Panc1 (cell line): ENCODE results near the gene SPRED2. TPM values are rescaled to one million over a fixed set of nuclear protein-coding genes. Genes with fewer than 3 reads are reported as not detected.

Experiments
- ATAC-seq: fragments of 200-7000 bp; cut with Tn5 transposase; 2 replicates; pipeline ENCODE4 v1.9.1; 2020; ENCODE audit warnings: mild to moderate bottlenecking, moderate library complexity
- BruUV-seq: library from RNA; stranded (reverse); fragments of 400-500 nt; replicated peaks from 2 replicates; lab custom pipeline; 2021; lab: Mats Ljungman, UMichigan
- CTCF ChIA-PET: fragments of 300-600 bp; sonication (Branson Sonifier 250); formaldehyde crosslinking; loops from one replicate; lab custom pipeline; 2022; ENCODE audit warnings: antibody characterized with exemption; lab: Charles Lee
- POLR2A ChIA-PET: fragments of 300-600 bp; sonication (Branson Sonifier 250); formaldehyde crosslinking; loops from one replicate; lab custom pipeline; 2022; ENCODE audit warnings: antibody characterized with exemption; lab: Charles Lee
- DNase-seq: peaks from one replicate; pipeline ENCODE4 v3.0.0-alpha.2; 2010; ENCODE audit warnings: low read depth, low spot score
- H3K27ac ChIP-seq: 2 replicates; pipeline ENCODE4 v1.5.1; 2011; ENCODE audit warnings: mild to moderate bottlenecking, low read length, inconsistent platforms
- H3K27me3 ChIP-seq: fragments of 200-500 bp; sonication (Bioruptor generic); 2 replicates; pipeline ENCODE4 v1.6.0; 2014; ENCODE audit warnings: low read length, inconsistent platforms; ENCODE audit not compliant: control insufficient read depth, insufficient read depth
- H3K36me3 ChIP-seq: fragments of 200-500 bp; sonication (Bioruptor generic); 2 replicates; pipeline ENCODE4 v1.5.1; 2014; ENCODE audit warnings: inconsistent platforms, mild to moderate bottlenecking, low read length, moderate library complexity; ENCODE audit not compliant: control insufficient read depth, insufficient read depth
- H3K4me1 ChIP-seq: 2 replicates; pipeline ENCODE4 v1.5.1; 2011; ENCODE audit warnings: inconsistent platforms, mild to moderate bottlenecking, low read length, moderate library complexity; ENCODE audit not compliant: control insufficient read depth, insufficient read depth
- H3K4me3 ChIP-seq, 2 experiments: 2 replicates each; pipeline ENCODE4 v1.5.1; 2011 to 2012; ENCODE audit warnings: low read depth in 2 of 2, low read length in 2 of 2, mild to moderate bottlenecking in 2 of 2, inconsistent platforms in 1 of 2, moderate library complexity in 1 of 2
- H3K9me3 ChIP-seq: fragments of 200-500 bp; sonication (Bioruptor generic); 2 replicates; pipeline ENCODE4 v1.5.1; 2014; ENCODE audit warnings: low read depth, mild to moderate bottlenecking, inconsistent platforms, low read length, moderate library complexity; ENCODE audit not compliant: control insufficient read depth, insufficient read depth
- POLR2AphosphoS5 ChIP-seq: IDR thresholded peaks from 2 replicates; pipeline ENCODE4 v1.6.1; 2012; ENCODE audit warnings: mild to moderate bottlenecking, low read depth, low read length, moderate library complexity
- SIN3A ChIP-seq: IDR thresholded peaks from 2 replicates; pipeline ENCODE4 v1.6.1; 2012; ENCODE audit warnings: low read depth, mild to moderate bottlenecking, low read length, moderate library complexity, borderline replicate concordance; ENCODE audit not compliant: insufficient read depth
- TCF7L2 ChIP-seq: IDR thresholded peaks from 2 replicates; pipeline ENCODE4 v1.6.1; 2011; ENCODE audit warnings: mild to moderate bottlenecking, low read depth, low read length, inconsistent platforms
- in situ Hi-C: cut with HindIII; loops from 2 replicates; pipeline ENCODE4 v1.10.0; 2016; ENCODE audit warnings: low sequenced_read_pairs, low pct_unique_long_range_greater_than_20kb
- intact Hi-C: fragments of 100-400 bp; cut with micrococcal nuclease; formaldehyde crosslinking; loops from one replicate; pipeline ENCODE4 v1.10.0; 2022; ENCODE audit not compliant: unreplicated experiment
- total RNA-seq: library from RNA; stranded (reverse); gene quantifications from one replicate; pipeline ENCODE4 v1.2.1, GENCODE V29; 2021; ENCODE audit not compliant: unreplicated experiment
- TF ChIP-seq, protein P1 (sequence below): fragments of 450-650 bp; IDR thresholded peaks from 2 replicates; pipeline ENCODE4 v1.5.1; 2017; ENCODE audit warnings: mild to moderate bottlenecking
- TF ChIP-seq, protein P2 (sequence below), 2 experiments: IDR thresholded peaks; 2 replicates each; pipeline ENCODE4 v1.6.1; 2011 to 2012; ENCODE audit warnings: low read depth in 2 of 2, control low read depth in 1 of 2, low read length in 1 of 2, mild to moderate bottlenecking in 1 of 2, moderate library complexity in 1 of 2; ENCODE audit not compliant: insufficient read depth in 1 of 2

Gene SPRED2
- total RNA-seq, 1 experiment from 2014 or later: 60.1 TPM

GRCh38 chr2:65344689-65345088 is 87.7 kb downstream of the SPRED2 start:
- TF ChIP-seq, protein P1, sequence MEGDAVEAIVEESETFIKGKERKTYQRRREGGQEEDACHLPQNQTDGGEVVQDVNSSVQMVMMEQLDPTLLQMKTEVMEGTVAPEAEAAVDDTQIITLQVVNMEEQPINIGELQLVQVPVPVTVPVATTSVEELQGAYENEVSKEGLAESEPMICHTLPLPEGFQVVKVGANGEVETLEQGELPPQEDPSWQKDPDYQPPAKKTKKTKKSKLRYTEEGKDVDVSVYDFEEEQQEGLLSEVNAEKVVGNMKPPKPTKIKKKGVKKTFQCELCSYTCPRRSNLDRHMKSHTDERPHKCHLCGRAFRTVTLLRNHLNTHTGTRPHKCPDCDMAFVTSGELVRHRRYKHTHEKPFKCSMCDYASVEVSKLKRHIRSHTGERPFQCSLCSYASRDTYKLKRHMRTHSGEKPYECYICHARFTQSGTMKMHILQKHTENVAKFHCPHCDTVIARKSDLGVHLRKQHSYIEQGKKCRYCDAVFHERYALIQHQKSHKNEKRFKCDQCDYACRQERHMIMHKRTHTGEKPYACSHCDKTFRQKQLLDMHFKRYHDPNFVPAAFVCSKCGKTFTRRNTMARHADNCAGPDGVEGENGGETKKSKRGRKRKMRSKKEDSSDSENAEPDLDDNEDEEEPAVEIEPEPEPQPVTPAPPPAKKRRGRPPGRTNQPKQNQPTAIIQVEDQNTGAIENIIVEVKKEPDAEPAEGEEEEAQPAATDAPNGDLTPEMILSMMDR: no peak
- ATAC-seq (no peak), DNase-seq (no peak)
- intact Hi-C loops: no loop called here
- no TSS peak for BruUV-seq
- no peaks in the 10 kb centered on the region; the same call in 1 of the 2 replicates for H3K36me3 ChIP-seq
- CTCF ChIA-PET: no interaction called here
- H3K9me3 ChIP-seq: no peaks in the 10 kb centered on the region
- peaks cover 10% of the 10 kb centered on the region for H3K4me1 ChIP-seq
- no peaks in the 10 kb centered on the region for H3K27me3 ChIP-seq
- H3K4me3 ChIP-seq: no peak overlapping the region
- no peak overlapping the region for H3K27ac ChIP-seq
- in situ Hi-C loops: no loop called here
- POLR2A ChIA-PET: interaction anchor here (0.6 kb wide), 1 partner anchor 30 kb away, joined by 9 read pairs; no protein-coding TSS in a partner anchor

DNA sequence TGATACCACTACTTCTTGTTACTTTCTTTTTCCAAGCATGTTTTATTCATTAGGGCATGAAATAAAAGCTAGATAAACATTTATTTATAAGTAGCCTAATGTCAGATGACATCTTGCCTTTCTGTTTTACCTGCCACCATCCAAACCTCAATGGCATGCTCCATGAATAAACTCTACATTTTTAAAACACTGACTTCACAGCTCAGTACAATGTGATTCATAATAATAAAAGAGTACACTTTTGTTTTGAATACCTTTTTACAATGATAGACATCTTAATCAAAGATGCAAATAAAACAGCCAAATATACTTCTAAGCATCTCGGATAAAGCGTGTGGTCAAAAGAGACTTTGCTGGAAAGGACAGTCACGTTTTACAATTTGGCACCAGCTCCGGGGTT is 88.2 kb downstream of the SPRED2 start:
- Histone ChIP-seq H3K27ac (no peak overlapping the region), H3K4me1 (peaks cover 5% of the 10 kb centered on the region; the same call in 1 of the 2 replicates), H3K9me3 (no peaks in the 10 kb centered on the region), H3K27me3 (no peaks in the 10 kb centered on the region), H3K36me3 (no peaks in the 10 kb centered on the region; the same call in 1 of the 2 replicates), H3K4me3 (no peak overlapping the region)
- no TSS peak for BruUV-seq
- POLR2A ChIA-PET: interaction anchor here (0.5 to 0.6 kb wide), 2 partner anchors 30 to 93 kb away, joined by 4 to 9 read pairs; no protein-coding TSS in a partner anchor
- ATAC-seq (no peak), DNase-seq (no peak)
- CTCF ChIA-PET: no interaction called here
- intact Hi-C loops (no loop called here), in situ Hi-C loops (no loop called here)
- no peak for TF ChIP-seq SIN3A
- no peak for TF ChIP-seq TCF7L2
- TF ChIP-seq, protein P2, sequence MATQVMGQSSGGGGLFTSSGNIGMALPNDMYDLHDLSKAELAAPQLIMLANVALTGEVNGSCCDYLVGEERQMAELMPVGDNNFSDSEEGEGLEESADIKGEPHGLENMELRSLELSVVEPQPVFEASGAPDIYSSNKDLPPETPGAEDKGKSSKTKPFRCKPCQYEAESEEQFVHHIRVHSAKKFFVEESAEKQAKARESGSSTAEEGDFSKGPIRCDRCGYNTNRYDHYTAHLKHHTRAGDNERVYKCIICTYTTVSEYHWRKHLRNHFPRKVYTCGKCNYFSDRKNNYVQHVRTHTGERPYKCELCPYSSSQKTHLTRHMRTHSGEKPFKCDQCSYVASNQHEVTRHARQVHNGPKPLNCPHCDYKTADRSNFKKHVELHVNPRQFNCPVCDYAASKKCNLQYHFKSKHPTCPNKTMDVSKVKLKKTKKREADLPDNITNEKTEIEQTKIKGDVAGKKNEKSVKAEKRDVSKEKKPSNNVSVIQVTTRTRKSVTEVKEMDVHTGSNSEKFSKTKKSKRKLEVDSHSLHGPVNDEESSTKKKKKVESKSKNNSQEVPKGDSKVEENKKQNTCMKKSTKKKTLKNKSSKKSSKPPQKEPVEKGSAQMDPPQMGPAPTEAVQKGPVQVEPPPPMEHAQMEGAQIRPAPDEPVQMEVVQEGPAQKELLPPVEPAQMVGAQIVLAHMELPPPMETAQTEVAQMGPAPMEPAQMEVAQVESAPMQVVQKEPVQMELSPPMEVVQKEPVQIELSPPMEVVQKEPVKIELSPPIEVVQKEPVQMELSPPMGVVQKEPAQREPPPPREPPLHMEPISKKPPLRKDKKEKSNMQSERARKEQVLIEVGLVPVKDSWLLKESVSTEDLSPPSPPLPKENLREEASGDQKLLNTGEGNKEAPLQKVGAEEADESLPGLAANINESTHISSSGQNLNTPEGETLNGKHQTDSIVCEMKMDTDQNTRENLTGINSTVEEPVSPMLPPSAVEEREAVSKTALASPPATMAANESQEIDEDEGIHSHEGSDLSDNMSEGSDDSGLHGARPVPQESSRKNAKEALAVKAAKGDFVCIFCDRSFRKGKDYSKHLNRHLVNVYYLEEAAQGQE (IDR thresholded peaks at IDR 0.05; ENCODE audit: insufficient read depth in 1 of 2, low read depth in 2 of 2, low read length in 1 of 2): no peak
- TF ChIP-seq, protein P1: no peak
- no peak for TF ChIP-seq POLR2AphosphoS5
